Sigmoid colon (tissue), 3 donors: ENCODE measurements around the gene SCGB3A2.

Source experiments
- POLR2A ChIP-seq, 2 donors: fragments of 450-650 bp; IDR thresholded peaks; one replicate each; pipeline ENCODE4 v1.6.1; 2016; ENCODE audit warnings: antibody characterized with exemption in 2 of 2, mild to moderate bottlenecking in 2 of 2, moderate library complexity in 2 of 2
- TF ChIP-seq, protein P1 (sequence below), 4 experiments: fragments of 450-650 bp in 3 of 4; fragments of 200-600 bp in 1 of 4; IDR thresholded peaks; one replicate each; pipeline ENCODE4 v1.5.1; 2016 to 2019; ENCODE audit warnings: antibody characterized with exemption in 4 of 4, mild to moderate bottlenecking in 3 of 4, moderate library complexity in 2 of 4

DNA sequence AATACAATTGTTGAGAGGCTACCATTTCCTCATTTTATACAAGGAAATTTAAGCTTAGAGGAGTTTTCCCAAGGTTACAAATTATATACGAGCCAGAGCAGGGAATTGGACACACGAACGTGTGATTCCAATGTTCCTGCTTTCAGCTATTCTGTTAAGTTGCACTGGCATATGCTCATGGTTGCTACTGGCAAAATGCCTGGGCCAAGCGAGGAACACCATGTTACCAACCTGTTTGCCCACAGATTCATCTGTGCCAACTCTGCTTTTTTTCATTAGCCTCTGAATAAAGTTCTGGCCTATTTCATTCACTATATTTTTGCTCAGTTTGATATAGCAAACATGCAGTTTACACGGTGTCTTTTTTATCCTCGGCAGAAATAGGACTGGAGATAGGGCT lies 32.9 kb downstream of the SCGB3A2 start:
- TF ChIP-seq, protein P1, sequence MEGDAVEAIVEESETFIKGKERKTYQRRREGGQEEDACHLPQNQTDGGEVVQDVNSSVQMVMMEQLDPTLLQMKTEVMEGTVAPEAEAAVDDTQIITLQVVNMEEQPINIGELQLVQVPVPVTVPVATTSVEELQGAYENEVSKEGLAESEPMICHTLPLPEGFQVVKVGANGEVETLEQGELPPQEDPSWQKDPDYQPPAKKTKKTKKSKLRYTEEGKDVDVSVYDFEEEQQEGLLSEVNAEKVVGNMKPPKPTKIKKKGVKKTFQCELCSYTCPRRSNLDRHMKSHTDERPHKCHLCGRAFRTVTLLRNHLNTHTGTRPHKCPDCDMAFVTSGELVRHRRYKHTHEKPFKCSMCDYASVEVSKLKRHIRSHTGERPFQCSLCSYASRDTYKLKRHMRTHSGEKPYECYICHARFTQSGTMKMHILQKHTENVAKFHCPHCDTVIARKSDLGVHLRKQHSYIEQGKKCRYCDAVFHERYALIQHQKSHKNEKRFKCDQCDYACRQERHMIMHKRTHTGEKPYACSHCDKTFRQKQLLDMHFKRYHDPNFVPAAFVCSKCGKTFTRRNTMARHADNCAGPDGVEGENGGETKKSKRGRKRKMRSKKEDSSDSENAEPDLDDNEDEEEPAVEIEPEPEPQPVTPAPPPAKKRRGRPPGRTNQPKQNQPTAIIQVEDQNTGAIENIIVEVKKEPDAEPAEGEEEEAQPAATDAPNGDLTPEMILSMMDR (IDR thresholded peaks at IDR 0.05), result no peak
- no peak for TF ChIP-seq POLR2A (IDR thresholded peaks at IDR 0.05)
